IPS-11a (cell line): ENCODE data around the gene C6orf52.
"Not testable (repeated sequence)": the region's sequence is repeated elsewhere in the genome, so short reads cannot be mapped to it uniquely, and the experiment has no call there.

Experiments
- H3K4me3 ChIP-seq: one replicate; pipeline ENCODE4 v1.5.1; 2013; ENCODE audit warnings: low read depth, low read length, control low read depth

The C6orf52 gene

GRCh38 chr6:10694302-10695085, at the start of gene C6orf52, which contains the start of gene PAK1IP1:
Gene C6orf52, minus strand, starts transcription at chr6:10694616. Its CDS starts 7,066 bp downstream, at chr6:10687550.
Gene PAK1IP1, plus strand, starts transcription at chr6:10694972. Its CDS starts 14 bp downstream, at chr6:10694986.
- H3K4me3 ChIP-seq: peak within 1 kb of the TSS; percentile 99

GRCh38 chr6:10743515-10743914, 49.1 kb upstream of the C6orf52 start:
- no peak overlapping the region for H3K4me3 ChIP-seq

- H3K4me3 ChIP-seq: no peak overlapping the region
These were observed 47.8 kb upstream of the C6orf52 start for GRCh38 chr6:10742251-10742650.

GRCh38 chr6:10741643-10742042, 47.2 kb upstream of the C6orf52 start:
- not testable (repeated sequence) for H3K4me3 ChIP-seq

- no peak overlapping the region for H3K4me3 ChIP-seq
These were observed 45.6 kb upstream of the C6orf52 start for GRCh38 chr6:10740061-10740460.

- no peak overlapping the region for H3K4me3 ChIP-seq
These were observed 42.3 kb upstream of the C6orf52 start for GRCh38 chr6:10736731-10737130.

GRCh38 chr6:10733863-10734262, 39.4 kb upstream of the C6orf52 start:
- no peak overlapping the region for H3K4me3 ChIP-seq

GRCh38 chr6:10733151-10733715, 38.8 kb upstream of the C6orf52 start:
- no peak overlapping the region for H3K4me3 ChIP-seq

- no peak overlapping the region for H3K4me3 ChIP-seq
These were observed 35.8 kb upstream of the C6orf52 start for GRCh38 chr6:10730254-10730653.

- H3K4me3 ChIP-seq: no peak overlapping the region
These were observed 31.3 kb upstream of the C6orf52 start for GRCh38 chr6:10725716-10726115.

GRCh38 chr6:10725044-10725443, 30.6 kb upstream of the C6orf52 start:
- no peak overlapping the region for H3K4me3 ChIP-seq

GRCh38 chr6:10723567-10723881, 29.1 kb upstream of the C6orf52 start:
- H3K4me3 ChIP-seq: peak overlapping the region; percentile 76

GRCh38 chr6:10722820-10723566, 28.6 kb upstream of the C6orf52 start, which contains the start of gene TMEM14C:
Gene TMEM14C, plus strand, starts transcription at chr6:10723070. Its CDS starts 1,544 bp downstream, at chr6:10724614.
- H3K4me3 ChIP-seq: peak within 1 kb of the TSS; percentile 76

GRCh38 chr6:10722570-10722819, 28.1 kb upstream of the C6orf52 start:
- peak overlapping the region; percentile 36 for H3K4me3 ChIP-seq

GRCh38 chr6:10721850-10722569, 27.6 kb upstream of the C6orf52 start:
- peak overlapping the region; percentile 36 for H3K4me3 ChIP-seq

GRCh38 chr6:10720960-10721849, 26.8 kb upstream of the C6orf52 start:
- H3K4me3 ChIP-seq: not testable (repeated sequence)

- no peak overlapping the region for H3K4me3 ChIP-seq
These were observed 26.0 kb upstream of the C6orf52 start for GRCh38 chr6:10720265-10720959.

GRCh38 chr6:10719964-10720264, 25.5 kb upstream of the C6orf52 start:
- no peak overlapping the region for H3K4me3 ChIP-seq

GRCh38 chr6:10719296-10719963, 25.0 kb upstream of the C6orf52 start:
- no peak overlapping the region for H3K4me3 ChIP-seq
